Thyroid gland (tissue), 4 donors: ENCODE data around the gene NUAK1. TPM values are rescaled to one million over a fixed set of nuclear protein-coding genes. Genes with fewer than 3 reads are reported as not detected.
A peak's percentile ranks its signal among the peaks of the same experiment; 100 is the strongest.

Experiments used
- DNase-seq, 2 donors: peaks; one replicate each; pipeline ENCODE4 v3.0.0-alpha.2; 2019
- H3K27ac ChIP-seq, 3 donors: fragments of 200-600 bp; sonication (generic); 1 replicate in 2 of 3; 2 replicates in 1 of 3; pipeline ENCODE4 v1.5.1; 2016 to 2019; ENCODE audit warnings: mild to moderate bottlenecking in 1 of 3, moderate library complexity in 1 of 3
- H3K27me3 ChIP-seq: fragments of 200-600 bp; sonication (generic); one replicate; pipeline ENCODE4 v1.5.1; 2019
- H3K36me3 ChIP-seq, 2 donors: fragments of 200-600 bp; sonication (generic); one replicate each; pipeline ENCODE4 v1.5.1; 2016 to 2019
- H3K4me1 ChIP-seq, 2 donors: fragments of 200-600 bp; sonication (generic); one replicate each; pipeline ENCODE4 v1.5.1; 2017 to 2019
- H3K4me3 ChIP-seq, 3 donors: fragments of 200-600 bp; sonication (generic); replicated peaks in 1 of 3; 1 replicate in 2 of 3; 2 replicates in 1 of 3; pipeline ENCODE4 v1.5.1; 2016; ENCODE audit warnings: mild to moderate bottlenecking in 1 of 3
- H3K9me3 ChIP-seq: fragments of 200-600 bp; sonication (generic); one replicate; pipeline ENCODE4 v1.5.1; 2017
- POLR2A ChIP-seq, 2 donors: fragments of 450-650 bp; IDR thresholded peaks; one replicate each; pipeline ENCODE4 v1.6.1; 2017; ENCODE audit warnings: antibody characterized with exemption in 2 of 2, mild to moderate bottlenecking in 2 of 2, moderate library complexity in 1 of 2
- WGBS, 2 donors: methylation state at CpG; one replicate each; pipeline ENCODE4 v1.1.5; 2017; 5-methylcytosine and 5-hydroxymethylcytosine counted together
- intact Hi-C: fragments of 100-400 bp; cut with DNase I; formaldehyde crosslinking; loops from one replicate; pipeline ENCODE4 v1.15.1; 2023
- total RNA-seq, 4 donors: library from RNA; depleted of rRNA; stranded (reverse); fragments of >200 nt; gene quantifications; one replicate each; pipeline ENCODE4 v1.2.3, GENCODE V29; 2016
- TF ChIP-seq, protein P1 (sequence below), 6 experiments: fragments of 200-600 bp in 3 of 6; fragments of 450-650 bp in 3 of 6; sonication (generic) in 3 of 6; IDR thresholded peaks; one replicate each; pipeline ENCODE4 v1.5.1; 2016 to 2019; ENCODE audit warnings: antibody characterized with exemption in 6 of 6, mild to moderate bottlenecking in 2 of 6, inconsistent platforms in 1 of 6, moderate library complexity in 1 of 6

NUAK1 gene
- total RNA-seq, 4 donors from 2014 or later: 4.5 to 38.4 (median 10.6) TPM

- TF ChIP-seq POLR2A (IDR thresholded peaks at IDR 0.05): peak in 1 of 2 donors; percentile 20
- TF ChIP-seq, protein P1, sequence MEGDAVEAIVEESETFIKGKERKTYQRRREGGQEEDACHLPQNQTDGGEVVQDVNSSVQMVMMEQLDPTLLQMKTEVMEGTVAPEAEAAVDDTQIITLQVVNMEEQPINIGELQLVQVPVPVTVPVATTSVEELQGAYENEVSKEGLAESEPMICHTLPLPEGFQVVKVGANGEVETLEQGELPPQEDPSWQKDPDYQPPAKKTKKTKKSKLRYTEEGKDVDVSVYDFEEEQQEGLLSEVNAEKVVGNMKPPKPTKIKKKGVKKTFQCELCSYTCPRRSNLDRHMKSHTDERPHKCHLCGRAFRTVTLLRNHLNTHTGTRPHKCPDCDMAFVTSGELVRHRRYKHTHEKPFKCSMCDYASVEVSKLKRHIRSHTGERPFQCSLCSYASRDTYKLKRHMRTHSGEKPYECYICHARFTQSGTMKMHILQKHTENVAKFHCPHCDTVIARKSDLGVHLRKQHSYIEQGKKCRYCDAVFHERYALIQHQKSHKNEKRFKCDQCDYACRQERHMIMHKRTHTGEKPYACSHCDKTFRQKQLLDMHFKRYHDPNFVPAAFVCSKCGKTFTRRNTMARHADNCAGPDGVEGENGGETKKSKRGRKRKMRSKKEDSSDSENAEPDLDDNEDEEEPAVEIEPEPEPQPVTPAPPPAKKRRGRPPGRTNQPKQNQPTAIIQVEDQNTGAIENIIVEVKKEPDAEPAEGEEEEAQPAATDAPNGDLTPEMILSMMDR (IDR thresholded peaks at IDR 0.05): peak; percentile 73 to 90 (median 82)
- intact Hi-C loops: loop anchor here (2.0 to 5.0 kb wide), 2 partner anchors 429 to 715 kb away; no protein-coding TSS in a partner anchor
- Histone ChIP-seq H3K9me3 (no peaks in the 10 kb centered on the region), H3K27me3 (no peaks in the 10 kb centered on the region), H3K36me3 (no peaks in the 10 kb centered on the region), H3K4me1 (peaks cover 30 to 35% of the 10 kb centered on the region in 2 donors), H3K27ac (peak overlapping the region in 2 of 3 donors; percentile 73 to 91), H3K4me3 (peak overlapping the region in 1 of 3 donors; percentile 6)
- DNase-seq: peak; percentile 86 to 93
- 3% methylated on average over 13 of the region's 13 CpGs for WGBS, 2 donors
These were observed 2.5 kb downstream of the NUAK1 start for GRCh38 chr12:106136263-106136662.

DNA sequence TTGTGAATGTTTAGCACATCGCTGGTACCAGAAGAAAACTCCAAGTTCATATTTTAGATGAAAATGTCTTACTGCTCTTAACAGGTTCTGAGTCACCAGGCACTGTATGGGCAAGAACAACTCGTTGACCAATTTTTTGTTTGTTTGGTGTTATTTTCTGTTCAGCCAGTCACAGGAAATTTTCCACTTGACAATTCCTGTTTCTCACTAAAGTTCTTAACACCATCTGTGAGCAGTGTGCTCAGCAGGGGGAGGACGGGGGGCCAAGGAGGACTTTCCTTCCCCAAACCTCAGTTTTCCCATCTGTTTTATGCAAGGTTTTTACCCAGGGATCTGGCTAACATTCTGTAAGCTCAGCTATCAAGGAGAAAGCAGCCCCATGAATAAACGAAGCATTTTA, 3.0 kb downstream of the NUAK1 start:
- 7 to 14% methylated on average over 4 of the region's 4 CpGs for WGBS, 2 donors
- H3K4me1 ChIP-seq: peaks cover 29 to 32% of the 10 kb centered on the region in 2 donors
- intact Hi-C loops: loop anchor here (2.0 to 5.0 kb wide), 2 partner anchors 428 to 715 kb away; no protein-coding TSS in a partner anchor
- DNase-seq: peak; percentile 19 to 20
- H3K4me3 ChIP-seq: no peak overlapping the region
- TF ChIP-seq, protein P1 (IDR thresholded peaks at IDR 0.05): no peak
- TF ChIP-seq POLR2A (IDR thresholded peaks at IDR 0.05): no peak
- H3K36me3 ChIP-seq: no peaks in the 10 kb centered on the region
- H3K27ac ChIP-seq: peak overlapping the region in 2 of 3 donors; percentile 11 to 91
- no peaks in the 10 kb centered on the region for H3K9me3 ChIP-seq
- no peaks in the 10 kb centered on the region for H3K27me3 ChIP-seq

DNA sequence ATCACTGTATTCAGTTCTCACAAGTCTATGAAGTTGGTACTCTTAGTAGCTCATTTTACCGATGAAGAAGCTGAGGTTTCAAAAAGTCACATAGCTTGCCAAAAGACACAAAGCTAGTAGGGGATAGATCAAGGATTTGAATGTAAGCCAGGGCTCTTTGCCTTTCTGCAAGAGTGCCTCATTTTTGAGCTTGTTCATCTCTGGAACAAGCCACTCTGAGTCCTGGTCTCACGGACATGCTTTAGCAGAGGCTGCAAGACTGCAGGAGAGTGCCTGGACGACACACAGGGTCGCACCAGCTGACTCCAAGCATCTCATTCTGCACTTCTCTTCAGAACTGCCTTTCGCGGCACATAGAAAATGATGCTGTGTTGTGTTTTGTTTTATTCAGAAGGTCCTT, 3.7 kb downstream of the NUAK1 start:
- no peaks in the 10 kb centered on the region for H3K36me3 ChIP-seq
- intact Hi-C loops: loop anchor here (5.0 kb wide), 1 partner anchor 428 kb away; no protein-coding TSS in a partner anchor
- H3K4me1 ChIP-seq: peaks cover 22 to 25% of the 10 kb centered on the region in 2 donors

DNA sequence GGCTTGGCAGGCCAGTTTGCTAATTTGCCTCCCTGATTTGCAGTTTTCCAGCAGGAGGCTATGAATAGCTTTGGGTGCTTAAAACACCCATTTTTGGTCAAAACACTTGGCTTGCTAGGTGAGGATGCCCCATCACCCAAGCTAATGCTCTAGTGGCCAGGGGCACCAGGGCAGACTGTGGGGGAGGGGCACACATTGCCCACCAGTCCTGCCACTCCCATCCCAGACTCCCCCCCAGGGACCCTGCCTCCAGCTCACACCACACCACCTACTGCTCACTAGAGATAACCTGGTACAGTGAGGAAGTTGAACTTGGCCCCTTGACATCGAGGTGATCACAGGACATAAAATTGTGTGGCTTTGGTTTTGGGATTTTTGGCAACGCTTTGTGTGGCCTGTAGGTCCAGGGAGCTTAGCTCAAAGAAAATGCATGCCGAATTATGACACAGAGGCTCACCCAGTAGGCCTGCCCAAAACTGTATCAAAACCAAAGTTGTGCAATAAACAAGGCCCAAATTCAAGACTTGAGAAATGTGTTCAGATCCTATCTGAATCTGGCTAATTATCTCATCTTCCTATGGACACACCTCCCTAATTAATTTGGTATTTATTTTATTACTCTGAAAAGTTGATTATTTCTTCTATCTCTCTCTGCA, 4.3 kb downstream of the NUAK1 start:
- Histone ChIP-seq H3K27me3 (no peaks in the 10 kb centered on the region), H3K9me3 (no peaks in the 10 kb centered on the region), H3K4me1 (peaks cover 22% of the 10 kb centered on the region in 2 donors), H3K4me3 (no peak overlapping the region), H3K36me3 (no peaks in the 10 kb centered on the region), H3K27ac (no peak overlapping the region)
- TF ChIP-seq, protein P1 (IDR thresholded peaks at IDR 0.05): no peak
- TF ChIP-seq POLR2A (IDR thresholded peaks at IDR 0.05): no peak
- intact Hi-C loops: no loop called here
- WGBS, 2 donors: 66 to 74% methylated on average over 3 of the region's 3 CpGs
- DNase-seq: no peak

More for the DNA sequence above, 3.7 kb downstream of the NUAK1 start:
- peak; percentile 35 to 36 for DNase-seq
- no peak overlapping the region for H3K4me3 ChIP-seq
- 32 to 45% methylated on average over 6 of the region's 6 CpGs for whole genome bisulfite sequencing, 2 donors
- peak overlapping the region in 2 of 3 donors; percentile 11 to 91 for H3K27ac ChIP-seq
- no peaks in the 10 kb centered on the region for H3K9me3 ChIP-seq
- H3K27me3 ChIP-seq: no peaks in the 10 kb centered on the region
- no peak for TF ChIP-seq POLR2A (IDR thresholded peaks at IDR 0.05)
- TF ChIP-seq, protein P1 (IDR thresholded peaks at IDR 0.05): no peak
